ENCODE results near the gene NCOA7.
"Not testable (repeated sequence)": the region's sequence is repeated elsewhere in the genome, so short reads cannot be mapped to it uniquely, and the experiment has no call there.

NCOA7 gene

DNA sequence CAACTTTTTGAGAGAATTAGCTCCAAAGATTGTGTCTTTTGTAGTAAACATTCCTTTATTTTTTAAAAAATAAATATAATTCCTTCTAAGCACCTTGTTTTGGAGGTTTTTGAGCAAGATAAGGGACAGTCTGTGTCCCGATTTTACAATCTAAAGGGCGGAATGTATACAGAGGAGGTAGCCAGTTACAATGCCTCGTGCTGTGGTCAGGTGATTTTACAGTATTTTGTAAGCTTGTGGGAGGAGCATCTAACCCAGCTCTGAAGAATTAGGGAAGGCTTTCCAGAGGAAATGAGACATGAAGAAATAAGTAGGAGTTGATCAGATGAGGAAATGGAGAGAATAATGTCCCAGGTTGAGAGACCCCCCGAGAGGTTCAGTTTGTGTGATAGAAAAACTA, 167.1 kb downstream of the NCOA7 start:
- peaks cover 0 to 4% of the 10 kb centered on the region in 2 donors for H3K27me3 ChIP-seq (ENCODE audit: control insufficient read depth in 1 of 2, insufficient read depth in 2 of 2, low read length in 2 of 2)
- H3K9ac ChIP-seq (ENCODE audit: low read length in 2 of 2): peak overlapping the region; percentile 90 to 95
- peaks cover 0 to 2% of the 10 kb centered on the region in 2 donors for H3K36me3 ChIP-seq (ENCODE audit: control insufficient read depth in 2 of 2, insufficient read depth in 2 of 2, low read length in 2 of 2)
- peak overlapping the region; percentile 84 to 96 for H3K4me3 ChIP-seq (ENCODE audit: low read length in 2 of 2)
- no peak overlapping the region for H3K27ac ChIP-seq (ENCODE audit: low read length)
- no peaks in the 10 kb centered on the region for H3K9me3 ChIP-seq (ENCODE audit: control insufficient read depth in 2 of 2, low read length in 2 of 2)
- peaks cover 15% of the 10 kb centered on the region for H3K4me1 ChIP-seq (ENCODE audit: control insufficient read depth, insufficient read depth, low read length)

GRCh38 chr6:125959041-125959440, 168.3 kb downstream of the NCOA7 start:
- no peak overlapping the region for H3K9ac ChIP-seq (ENCODE audit: low read length in 2 of 2)

DNA sequence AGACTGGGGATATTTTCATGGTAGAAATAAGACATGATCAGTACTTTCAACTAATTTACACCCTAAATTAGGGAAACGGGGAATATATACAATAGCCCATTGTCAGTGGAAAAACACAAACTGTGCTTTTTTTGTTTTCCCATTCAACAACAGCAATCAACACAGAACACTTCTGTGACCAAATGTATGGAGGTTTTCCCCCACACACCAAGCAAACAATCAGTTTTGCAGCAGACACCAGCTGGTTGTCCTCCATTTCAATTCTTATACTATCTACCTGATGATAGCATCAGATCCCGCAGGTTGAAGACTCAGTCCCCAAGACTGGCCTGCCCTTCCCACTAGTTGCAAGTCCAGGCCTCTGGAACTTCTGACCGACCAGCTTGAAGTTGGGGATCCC, 170.4 kb downstream of the NCOA7 start:
- Histone ChIP-seq H3K4me3 (ENCODE audit: low read length in 2 of 2) (no peak overlapping the region), H3K9me3 (ENCODE audit: control insufficient read depth in 2 of 2, low read length in 2 of 2) (no peaks in the 10 kb centered on the region), H3K27me3 (ENCODE audit: control insufficient read depth in 1 of 2, insufficient read depth in 2 of 2, low read length in 2 of 2) (no peaks in the 10 kb centered on the region), H3K4me1 (ENCODE audit: control insufficient read depth, insufficient read depth, low read length) (peaks cover 15% of the 10 kb centered on the region), H3K36me3 (ENCODE audit: control insufficient read depth in 2 of 2, insufficient read depth in 2 of 2, low read length in 2 of 2) (peaks cover 0 to 2% of the 10 kb centered on the region in 2 donors), H3K9ac (ENCODE audit: low read length in 2 of 2) (no peak overlapping the region), H3K27ac (ENCODE audit: low read length) (no peak overlapping the region)

More at GRCh38 chr6:125959041-125959440, 168.3 kb downstream of the NCOA7 start:
- H3K9me3 ChIP-seq (ENCODE audit: control insufficient read depth in 2 of 2, low read length in 2 of 2): no peaks in the 10 kb centered on the region
- H3K4me1 ChIP-seq (ENCODE audit: control insufficient read depth, insufficient read depth, low read length): peaks cover 15% of the 10 kb centered on the region
- no peak overlapping the region for H3K4me3 ChIP-seq (ENCODE audit: low read length in 2 of 2)
- no peak overlapping the region for H3K27ac ChIP-seq (ENCODE audit: low read length)
- peaks cover 0 to 2% of the 10 kb centered on the region in 2 donors for H3K36me3 ChIP-seq (ENCODE audit: control insufficient read depth in 2 of 2, insufficient read depth in 2 of 2, low read length in 2 of 2)
- no peaks in the 10 kb centered on the region for H3K27me3 ChIP-seq (ENCODE audit: control insufficient read depth in 1 of 2, insufficient read depth in 2 of 2, low read length in 2 of 2)

DNA sequence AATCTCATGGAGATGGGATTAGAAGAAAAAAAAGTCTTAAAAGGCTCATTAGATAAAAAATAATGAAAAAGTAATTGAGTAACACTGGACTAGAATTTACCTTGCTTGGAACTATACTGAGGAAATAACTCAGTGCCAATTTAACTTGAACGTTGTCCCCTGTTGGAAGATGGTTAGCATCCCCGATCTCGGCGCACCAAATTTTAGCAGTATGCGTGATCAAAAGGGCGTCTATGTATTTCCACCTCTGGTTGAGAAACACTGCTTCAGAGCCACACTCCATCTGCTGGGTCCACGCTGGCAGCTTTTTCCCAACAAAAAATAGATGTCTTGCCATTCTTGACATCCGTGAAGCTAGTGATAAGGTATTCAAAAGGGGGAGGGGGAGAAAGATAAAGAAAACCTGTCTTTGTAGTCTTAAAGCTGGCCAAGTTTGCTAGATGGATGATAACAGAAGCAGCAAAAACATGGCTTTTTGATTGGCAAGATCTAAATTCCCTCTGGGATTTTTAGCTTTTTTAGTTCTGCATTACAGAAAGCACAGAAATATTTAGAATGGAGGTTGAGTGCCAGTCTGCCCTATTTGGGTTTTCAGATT, 172.2 kb downstream of the NCOA7 start:
- Histone ChIP-seq H3K4me1 (ENCODE audit: control insufficient read depth, insufficient read depth, low read length) (peaks cover 9% of the 10 kb centered on the region), H3K36me3 (ENCODE audit: control insufficient read depth in 2 of 2, insufficient read depth in 2 of 2, low read length in 2 of 2) (peaks cover 0 to 4% of the 10 kb centered on the region in 2 donors), H3K27me3 (ENCODE audit: control insufficient read depth in 1 of 2, insufficient read depth in 2 of 2, low read length in 2 of 2) (no peaks in the 10 kb centered on the region), H3K9me3 (ENCODE audit: control insufficient read depth in 2 of 2, low read length in 2 of 2) (no peaks in the 10 kb centered on the region), H3K4me3 (ENCODE audit: low read length in 2 of 2) (no peak overlapping the region), H3K27ac (ENCODE audit: low read length) (no peak overlapping the region), H3K9ac (ENCODE audit: low read length in 2 of 2) (no peak overlapping the region)

DNA sequence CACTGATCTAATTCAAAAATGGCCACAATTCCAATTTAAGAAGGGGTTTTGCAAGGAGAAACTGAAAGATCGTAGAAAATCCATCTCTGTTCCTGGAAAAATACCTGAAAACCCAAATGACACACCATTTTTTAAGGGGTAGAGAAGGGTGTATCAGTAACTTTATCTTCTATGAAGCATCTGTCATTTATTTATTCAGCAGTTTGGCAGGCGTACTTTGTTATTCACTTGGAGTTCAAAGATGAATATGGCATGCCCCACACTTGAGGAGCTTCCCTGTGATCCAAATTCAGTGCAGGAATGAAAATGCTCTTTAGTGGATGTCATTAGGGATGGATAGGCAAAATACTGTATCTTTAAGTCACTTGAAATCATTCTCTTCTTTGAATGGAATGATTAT, 173.1 kb downstream of the NCOA7 start:
- Histone ChIP-seq H3K27ac (ENCODE audit: low read length) (no peak overlapping the region), H3K4me3 (ENCODE audit: low read length in 2 of 2) (no peak overlapping the region), H3K4me1 (ENCODE audit: control insufficient read depth, insufficient read depth, low read length) (peaks cover 2% of the 10 kb centered on the region), H3K9me3 (ENCODE audit: control insufficient read depth in 2 of 2, low read length in 2 of 2) (no peaks in the 10 kb centered on the region), H3K27me3 (ENCODE audit: control insufficient read depth in 1 of 2, insufficient read depth in 2 of 2, low read length in 2 of 2) (no peaks in the 10 kb centered on the region), H3K36me3 (ENCODE audit: control insufficient read depth in 2 of 2, insufficient read depth in 2 of 2, low read length in 2 of 2) (peaks cover 0 to 4% of the 10 kb centered on the region in 2 donors), H3K9ac (ENCODE audit: low read length in 2 of 2) (no peak overlapping the region)

GRCh38 chr6:125966569-125966968, 175.8 kb downstream of the NCOA7 start:
- Histone ChIP-seq H3K9ac (ENCODE audit: low read length in 2 of 2) (no peak overlapping the region), H3K27me3 (ENCODE audit: control insufficient read depth in 1 of 2, insufficient read depth in 2 of 2, low read length in 2 of 2) (no peaks in the 10 kb centered on the region), H3K27ac (ENCODE audit: low read length) (no peak overlapping the region), H3K4me3 (ENCODE audit: low read length in 2 of 2) (no peak overlapping the region), H3K36me3 (ENCODE audit: control insufficient read depth in 2 of 2, insufficient read depth in 2 of 2, low read length in 2 of 2) (peaks cover 0 to 2% of the 10 kb centered on the region in 2 donors), H3K9me3 (ENCODE audit: control insufficient read depth in 2 of 2, low read length in 2 of 2) (no peaks in the 10 kb centered on the region), H3K4me1 (ENCODE audit: control insufficient read depth, insufficient read depth, low read length) (no peaks in the 10 kb centered on the region)

DNA sequence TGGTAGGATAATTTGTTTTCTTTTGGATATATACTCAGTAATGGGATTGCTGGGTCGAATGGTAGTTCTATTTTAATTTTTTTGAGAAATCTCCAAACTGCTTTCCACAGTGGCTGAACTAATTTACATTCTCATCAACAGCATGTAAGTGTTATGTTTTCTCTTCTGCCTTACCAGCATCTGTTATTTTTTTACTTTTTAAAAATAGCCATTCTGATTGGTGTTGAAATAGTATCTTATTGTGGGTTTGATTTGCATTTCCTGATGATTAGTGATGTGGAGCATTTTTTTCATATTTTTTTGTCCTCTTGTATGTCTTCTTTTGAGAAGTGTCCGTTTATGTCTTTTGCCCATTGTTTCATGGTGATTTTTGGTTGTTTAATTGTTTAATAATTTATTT, 177.7 kb downstream of the NCOA7 start:
- no peaks in the 10 kb centered on the region for H3K4me1 ChIP-seq (ENCODE audit: control insufficient read depth, insufficient read depth, low read length)
- H3K4me3 ChIP-seq (ENCODE audit: low read length in 2 of 2): no peak overlapping the region
- no peak overlapping the region for H3K27ac ChIP-seq (ENCODE audit: low read length)
- no peaks in the 10 kb centered on the region for H3K9me3 ChIP-seq (ENCODE audit: control insufficient read depth in 2 of 2, low read length in 2 of 2)
- H3K9ac ChIP-seq (ENCODE audit: low read length in 2 of 2): no peak overlapping the region
- H3K36me3 ChIP-seq (ENCODE audit: control insufficient read depth in 2 of 2, insufficient read depth in 2 of 2, low read length in 2 of 2): peaks cover 1 to 2% of the 10 kb centered on the region in 2 donors
- no peaks in the 10 kb centered on the region for H3K27me3 ChIP-seq (ENCODE audit: control insufficient read depth in 1 of 2, insufficient read depth in 2 of 2, low read length in 2 of 2)

DNA sequence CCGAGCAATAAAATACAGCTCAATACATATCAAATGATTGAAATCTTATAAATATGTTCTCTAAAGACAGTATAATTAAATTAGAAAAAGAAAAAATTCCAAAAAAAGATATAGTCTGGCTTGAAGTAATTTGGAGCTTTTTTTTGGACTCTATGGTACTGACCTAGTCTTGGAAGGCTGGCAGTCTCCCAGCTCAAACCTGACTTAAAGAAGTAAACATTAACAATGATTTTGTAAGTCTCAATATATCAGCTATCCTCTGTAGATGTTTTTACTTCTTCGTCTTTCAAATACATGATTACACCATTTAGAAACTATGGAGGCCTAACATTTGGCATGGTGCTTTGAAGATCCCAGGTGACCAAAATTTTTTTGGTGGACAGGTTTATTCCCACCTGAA, 180.0 kb downstream of the NCOA7 start:
- Histone ChIP-seq H3K27ac (ENCODE audit: low read length) (no peak overlapping the region), H3K9me3 (ENCODE audit: control insufficient read depth in 2 of 2, low read length in 2 of 2) (no peaks in the 10 kb centered on the region), H3K9ac (ENCODE audit: low read length in 2 of 2) (no peak overlapping the region), H3K27me3 (ENCODE audit: control insufficient read depth in 1 of 2, insufficient read depth in 2 of 2, low read length in 2 of 2) (no peaks in the 10 kb centered on the region), H3K4me3 (ENCODE audit: low read length in 2 of 2) (no peak overlapping the region), H3K36me3 (ENCODE audit: control insufficient read depth in 2 of 2, insufficient read depth in 2 of 2, low read length in 2 of 2) (peaks cover 5 to 10% of the 10 kb centered on the region in 2 donors), H3K4me1 (ENCODE audit: control insufficient read depth, insufficient read depth, low read length) (no peaks in the 10 kb centered on the region)

DNA sequence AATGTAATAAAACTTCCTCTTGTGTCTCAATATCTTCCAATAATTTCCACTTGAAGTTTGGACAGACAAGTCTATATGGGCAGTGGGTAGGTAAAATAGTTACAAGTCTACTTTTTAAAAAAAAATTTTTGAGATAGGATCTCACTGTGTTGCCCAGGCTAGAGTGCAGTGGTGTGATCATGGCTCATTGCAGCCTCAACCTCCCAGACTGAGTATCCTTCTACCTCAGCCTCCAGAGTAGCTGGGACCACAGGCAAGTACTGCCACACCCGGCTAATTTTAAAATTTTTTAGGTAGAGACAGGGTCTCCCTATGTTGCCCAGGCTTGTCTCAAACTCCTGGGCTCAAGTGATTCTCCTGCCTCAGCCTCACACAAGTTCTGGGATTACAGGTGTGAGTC, 181.7 kb downstream of the NCOA7 start:
- H3K4me3 ChIP-seq (ENCODE audit: low read length in 2 of 2); H3K27ac ChIP-seq (ENCODE audit: low read length); H3K9me3 ChIP-seq (ENCODE audit: control insufficient read depth in 2 of 2, low read length in 2 of 2); H3K27me3 ChIP-seq (ENCODE audit: control insufficient read depth in 1 of 2, insufficient read depth in 2 of 2, low read length in 2 of 2); H3K9ac ChIP-seq (ENCODE audit: low read length in 2 of 2); H3K4me1 ChIP-seq (ENCODE audit: control insufficient read depth, insufficient read depth, low read length): not testable (repeated sequence)
- peaks cover 5 to 10% of the 10 kb centered on the region in 2 donors for H3K36me3 ChIP-seq (ENCODE audit: control insufficient read depth in 2 of 2, insufficient read depth in 2 of 2, low read length in 2 of 2)

- H3K27me3 ChIP-seq (ENCODE audit: control insufficient read depth in 1 of 2, insufficient read depth in 2 of 2, low read length in 2 of 2): no peaks in the 10 kb centered on the region
- no peak overlapping the region for H3K27ac ChIP-seq (ENCODE audit: low read length)
- no peak overlapping the region for H3K4me3 ChIP-seq (ENCODE audit: low read length in 2 of 2)
- no peaks in the 10 kb centered on the region for H3K9me3 ChIP-seq (ENCODE audit: control insufficient read depth in 2 of 2, low read length in 2 of 2)
- peaks cover 3 to 10% of the 10 kb centered on the region in 2 donors for H3K36me3 ChIP-seq (ENCODE audit: control insufficient read depth in 2 of 2, insufficient read depth in 2 of 2, low read length in 2 of 2)
- H3K4me1 ChIP-seq (ENCODE audit: control insufficient read depth, insufficient read depth, low read length): no peaks in the 10 kb centered on the region
- no peak overlapping the region for H3K9ac ChIP-seq (ENCODE audit: low read length in 2 of 2)
These were observed 183.6 kb downstream of the NCOA7 start for GRCh38 chr6:125974214-125974866.

- H3K9ac ChIP-seq (ENCODE audit: low read length in 2 of 2): no peak overlapping the region
- H3K36me3 ChIP-seq (ENCODE audit: control insufficient read depth in 2 of 2, insufficient read depth in 2 of 2, low read length in 2 of 2): peaks cover 3 to 6% of the 10 kb centered on the region in 2 donors
- H3K27me3 ChIP-seq (ENCODE audit: control insufficient read depth in 1 of 2, insufficient read depth in 2 of 2, low read length in 2 of 2): no peaks in the 10 kb centered on the region
- no peak overlapping the region for H3K27ac ChIP-seq (ENCODE audit: low read length)
- H3K4me1 ChIP-seq (ENCODE audit: control insufficient read depth, insufficient read depth, low read length): no peaks in the 10 kb centered on the region
- no peaks in the 10 kb centered on the region for H3K9me3 ChIP-seq (ENCODE audit: control insufficient read depth in 2 of 2, low read length in 2 of 2)
- no peak overlapping the region for H3K4me3 ChIP-seq (ENCODE audit: low read length in 2 of 2)
These were observed 188.3 kb downstream of the NCOA7 start for GRCh38 chr6:125979101-125979500.

Measured in stomach smooth muscle (tissue), 2 donors.